K562 (cell line): ENCODE data around the gene PPP1R10. TPM values are rescaled to one million over a fixed set of nuclear protein-coding genes. Genes with fewer than 3 reads are reported as not detected.
A peak's percentile ranks its signal among the peaks of the same experiment; 100 is the strongest.

ENCODE experiments used
- ARID3A ChIP-seq: IDR thresholded peaks from 2 replicates; pipeline ENCODE4 v1.6.1; 2012; ENCODE audit warnings: low read depth, low read length, improper control_type of control experiment, borderline replicate concordance
- CEBPB ChIP-seq: fragments of 450-650 bp; IDR thresholded peaks from 2 replicates; pipeline ENCODE4 v1.6.1; 2016; ENCODE audit warnings: missing genetic modification characterization, missing compliant biosample characterization
- FOXA1 ChIP-seq: fragments of 450-650 bp; IDR thresholded peaks from 2 replicates; pipeline ENCODE4 v1.6.1; 2016; ENCODE audit warnings: mild to moderate bottlenecking, borderline replicate concordance
- GABPB1 ChIP-seq: sonication (generic); formaldehyde crosslinking; IDR thresholded peaks from 2 replicates; pipeline ENCODE4 v1.8.0; 2022; ENCODE audit warnings: mild to moderate bottlenecking, missing genetic modification reagents
- HDAC1 ChIP-seq, 2 experiments: fragments of 450-650 bp; IDR thresholded peaks; 2 replicates each; pipeline ENCODE4 v1.6.1; 2016 to 2017; ENCODE audit warnings: inconsistent platforms in 1 of 2, mild to moderate bottlenecking in 1 of 2, moderate library complexity in 1 of 2
- HMG20B ChIP-seq: fragments of 250-450 bp; sonication (Bioruptor Pico); IDR thresholded peaks from 2 replicates; pipeline ENCODE4 v1.5.0; 2021; ENCODE audit warnings: mild to moderate bottlenecking
- HNRNPLL ChIP-seq: fragments of 200-400 bp; formaldehyde crosslinking; IDR thresholded peaks from 2 replicates; pipeline ENCODE4 v1.6.1; 2017; ENCODE audit warnings: low read length, low read depth, mild to moderate bottlenecking; ENCODE audit not compliant: poor library complexity, severe bottlenecking
- KDM4B ChIP-seq, 2 experiments: fragments of 450-650 bp in 1 of 2; sonication (generic) in 1 of 2; IDR thresholded peaks; 2 replicates each; pipeline ENCODE4 v1.6.1; 2016 to 2017; ENCODE audit warnings: borderline replicate concordance in 2 of 2, antibody characterized with exemption in 1 of 2, low read depth in 1 of 2, mild to moderate bottlenecking in 1 of 2
- MTA1 ChIP-seq: fragments of 450-650 bp; IDR thresholded peaks from 2 replicates; pipeline ENCODE4 v1.6.1; 2017; ENCODE audit warnings: borderline replicate concordance
- NR3C1 ChIP-seq: sonication (generic); formaldehyde crosslinking; IDR thresholded peaks from 2 replicates; pipeline ENCODE4 v1.8.1; 2022; ENCODE audit warnings: missing genetic modification reagents
- PURB ChIP-seq: sonication (generic); formaldehyde crosslinking; IDR thresholded peaks from 2 replicates; pipeline ENCODE4 v1.9.0; 2021; ENCODE audit warnings: low read depth, mild to moderate bottlenecking, missing genetic modification reagents
- ZEB2 ChIP-seq: fragments of 450-650 bp; IDR thresholded peaks from 2 replicates; pipeline ENCODE4 v1.6.1; 2016
- ZNF224 ChIP-seq: sonication (generic); formaldehyde crosslinking; IDR thresholded peaks from 2 replicates; pipeline ENCODE4 v1.8.0; 2022; ENCODE audit warnings: mild to moderate bottlenecking, missing genetic modification reagents
- ZNF586 ChIP-seq: fragments of 450-650 bp; formaldehyde crosslinking; conservative IDR thresholded peaks from 2 replicates; pipeline ENCODE4 v1.4.0; 2020; ENCODE audit warnings: mild to moderate bottlenecking, moderate library complexity
- polyA plus RNA-seq, 8 experiments: library from polyadenylated mRNA; depleted of rRNA in 4 of 8; stranded (reverse) in 5 of 8; unstranded in 3 of 8; fragments of >200 nt; fragmentation: Nextera tagmentation in 2 of 8; fragmentation: Illumina TruSeq in 1 of 8; extraction: Ambion mirVana in 2 of 8; extraction: Trizol in 1 of 8; gene quantifications; 2 replicates each; pipeline versions ENCODE4 v1.2.1 to v1.2.3, GENCODE V29; 2011 to 2014; ENCODE audit warnings: inconsistent platforms in 1 of 8, missing spikeins in 1 of 8
- total RNA-seq, 7 experiments: library from RNA; depleted of rRNA in 6 of 7; stranded (reverse); fragments of >200 nt in 6 of 7; fragmentation: Illumina TruSeq in 2 of 7; extraction: Trizol in 2 of 7; gene quantifications; 2 replicates each; pipeline versions ENCODE4 v1.2.1 to v1.2.3, GENCODE V29; 2011 to 2021; ENCODE audit warnings: low replicate concordance in 1 of 7
- TF ChIP-seq, protein P1 (sequence below): fragments of 450-650 bp; IDR thresholded peaks from 2 replicates; pipeline ENCODE4 v1.6.1; 2016; ENCODE audit warnings: low read depth, mild to moderate bottlenecking, moderate library complexity
- TF ChIP-seq, protein P2 (sequence below): sonication (generic); formaldehyde crosslinking; IDR thresholded peaks from 2 replicates; pipeline ENCODE4 v1.8.0; 2023; ENCODE audit warnings: missing genetic modification reagents, mild to moderate bottlenecking, borderline replicate concordance
- TF ChIP-seq, protein P3 (sequence below): sonication (generic); formaldehyde crosslinking; IDR thresholded peaks from 2 replicates; pipeline ENCODE4 v1.5.0; 2020; ENCODE audit warnings: missing genetic modification reagents

PPP1R10 gene
- total and polyA plus RNA-seq, 9 of the 15 experiments (the other 6 are each of a cell fraction or from before 2014, with no cell fraction given) = 14.1 to 65.5 (median 32.6) TPM

DNA sequence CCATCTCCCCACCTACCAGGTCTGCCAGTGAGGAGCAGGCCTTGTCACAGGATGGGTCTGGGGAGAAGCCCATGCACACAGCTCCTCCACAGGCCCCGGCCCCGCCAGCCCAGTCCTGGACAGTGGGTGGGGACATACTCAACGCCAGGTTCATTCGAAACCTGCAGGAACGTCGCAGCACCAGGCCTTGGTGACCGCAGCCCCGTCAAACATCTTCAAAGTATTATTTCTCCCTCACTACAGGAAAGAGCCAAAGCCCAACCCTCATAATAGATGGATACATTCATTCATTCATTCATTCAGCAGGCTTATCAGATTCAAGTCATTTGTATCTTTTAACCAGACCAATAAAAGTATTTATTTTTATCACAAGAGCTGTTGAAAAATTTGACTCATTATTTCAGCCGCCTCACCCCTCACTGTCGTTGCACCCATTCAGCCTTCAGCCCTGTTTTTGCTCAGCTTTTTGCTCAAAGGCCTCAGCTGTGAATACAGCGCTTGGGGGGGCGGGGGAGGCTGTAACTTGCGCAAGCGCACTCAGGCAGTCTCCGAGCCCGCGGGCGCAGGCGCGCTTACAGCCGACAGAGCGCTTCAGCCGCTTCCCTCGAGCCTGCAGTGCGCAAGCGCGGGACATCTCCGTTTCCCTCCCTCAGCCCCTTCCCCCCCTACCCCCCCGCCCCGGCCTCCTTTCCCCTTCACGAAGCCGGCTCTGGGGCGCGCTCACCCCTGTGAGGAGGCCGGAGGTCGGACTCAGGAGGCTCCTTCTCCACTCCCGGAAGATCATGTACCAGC lies 29.6 kb upstream of the PPP1R10 start, which contains the start of gene C6orf136 (continued):
- TF ChIP-seq HMG20B = no peak
- 0 out of 2 replicates have a peak, but pooled peaks have one; percentile 52 for TF ChIP-seq ARID3A
- peak; percentile 85 for TF ChIP-seq CEBPB (tag)
- peak; percentile 63 for TF ChIP-seq HNRNPLL
- no peak for TF ChIP-seq FOXA1
- TF ChIP-seq PURB (CRISPR knock-in tag) = no peak
- no peak for TF ChIP-seq ZEB2
- TF ChIP-seq GABPB1 (CRISPR knock-in tag) = 0 out of 2 replicates have a peak, but pooled peaks have one; percentile 17
- TF ChIP-seq, protein P1, sequence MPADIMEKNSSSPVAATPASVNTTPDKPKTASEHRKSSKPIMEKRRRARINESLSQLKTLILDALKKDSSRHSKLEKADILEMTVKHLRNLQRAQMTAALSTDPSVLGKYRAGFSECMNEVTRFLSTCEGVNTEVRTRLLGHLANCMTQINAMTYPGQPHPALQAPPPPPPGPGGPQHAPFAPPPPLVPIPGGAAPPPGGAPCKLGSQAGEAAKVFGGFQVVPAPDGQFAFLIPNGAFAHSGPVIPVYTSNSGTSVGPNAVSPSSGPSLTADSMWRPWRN = no peak
- no peak for TF ChIP-seq ZNF586 (CRISPR knock-in tag)
- TF ChIP-seq, protein P2, sequence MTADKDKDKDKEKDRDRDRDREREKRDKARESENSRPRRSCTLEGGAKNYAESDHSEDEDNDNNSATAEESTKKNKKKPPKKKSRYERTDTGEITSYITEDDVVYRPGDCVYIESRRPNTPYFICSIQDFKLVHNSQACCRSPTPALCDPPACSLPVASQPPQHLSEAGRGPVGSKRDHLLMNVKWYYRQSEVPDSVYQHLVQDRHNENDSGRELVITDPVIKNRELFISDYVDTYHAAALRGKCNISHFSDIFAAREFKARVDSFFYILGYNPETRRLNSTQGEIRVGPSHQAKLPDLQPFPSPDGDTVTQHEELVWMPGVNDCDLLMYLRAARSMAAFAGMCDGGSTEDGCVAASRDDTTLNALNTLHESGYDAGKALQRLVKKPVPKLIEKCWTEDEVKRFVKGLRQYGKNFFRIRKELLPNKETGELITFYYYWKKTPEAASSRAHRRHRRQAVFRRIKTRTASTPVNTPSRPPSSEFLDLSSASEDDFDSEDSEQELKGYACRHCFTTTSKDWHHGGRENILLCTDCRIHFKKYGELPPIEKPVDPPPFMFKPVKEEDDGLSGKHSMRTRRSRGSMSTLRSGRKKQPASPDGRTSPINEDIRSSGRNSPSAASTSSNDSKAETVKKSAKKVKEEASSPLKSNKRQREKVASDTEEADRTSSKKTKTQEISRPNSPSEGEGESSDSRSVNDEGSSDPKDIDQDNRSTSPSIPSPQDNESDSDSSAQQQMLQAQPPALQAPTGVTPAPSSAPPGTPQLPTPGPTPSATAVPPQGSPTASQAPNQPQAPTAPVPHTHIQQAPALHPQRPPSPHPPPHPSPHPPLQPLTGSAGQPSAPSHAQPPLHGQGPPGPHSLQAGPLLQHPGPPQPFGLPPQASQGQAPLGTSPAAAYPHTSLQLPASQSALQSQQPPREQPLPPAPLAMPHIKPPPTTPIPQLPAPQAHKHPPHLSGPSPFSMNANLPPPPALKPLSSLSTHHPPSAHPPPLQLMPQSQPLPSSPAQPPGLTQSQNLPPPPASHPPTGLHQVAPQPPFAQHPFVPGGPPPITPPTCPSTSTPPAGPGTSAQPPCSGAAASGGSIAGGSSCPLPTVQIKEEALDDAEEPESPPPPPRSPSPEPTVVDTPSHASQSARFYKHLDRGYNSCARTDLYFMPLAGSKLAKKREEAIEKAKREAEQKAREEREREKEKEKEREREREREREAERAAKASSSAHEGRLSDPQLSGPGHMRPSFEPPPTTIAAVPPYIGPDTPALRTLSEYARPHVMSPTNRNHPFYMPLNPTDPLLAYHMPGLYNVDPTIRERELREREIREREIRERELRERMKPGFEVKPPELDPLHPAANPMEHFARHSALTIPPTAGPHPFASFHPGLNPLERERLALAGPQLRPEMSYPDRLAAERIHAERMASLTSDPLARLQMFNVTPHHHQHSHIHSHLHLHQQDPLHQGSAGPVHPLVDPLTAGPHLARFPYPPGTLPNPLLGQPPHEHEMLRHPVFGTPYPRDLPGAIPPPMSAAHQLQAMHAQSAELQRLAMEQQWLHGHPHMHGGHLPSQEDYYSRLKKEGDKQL (CRISPR knock-in tag) = no peak
- peak in 1 of 2 experiments; percentile 8; a peak in 1 of 4 replicates for TF ChIP-seq HDAC1 (IDR thresholded peaks at IDR 0.05)
- TF ChIP-seq, protein P3, sequence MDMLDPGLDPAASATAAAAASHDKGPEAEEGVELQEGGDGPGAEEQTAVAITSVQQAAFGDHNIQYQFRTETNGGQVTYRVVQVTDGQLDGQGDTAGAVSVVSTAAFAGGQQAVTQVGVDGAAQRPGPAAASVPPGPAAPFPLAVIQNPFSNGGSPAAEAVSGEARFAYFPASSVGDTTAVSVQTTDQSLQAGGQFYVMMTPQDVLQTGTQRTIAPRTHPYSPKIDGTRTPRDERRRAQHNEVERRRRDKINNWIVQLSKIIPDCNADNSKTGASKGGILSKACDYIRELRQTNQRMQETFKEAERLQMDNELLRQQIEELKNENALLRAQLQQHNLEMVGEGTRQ (CRISPR knock-in tag) = no peak
- no peak for TF ChIP-seq KDM4B (IDR thresholded peaks at IDR 0.05; ENCODE audit: borderline replicate concordance in 2 of 2, low read depth in 1 of 2)
- no peak for TF ChIP-seq ZNF224 (CRISPR knock-in tag)
- no peak for TF ChIP-seq MTA1
- TF ChIP-seq NR3C1 (CRISPR knock-in tag) = no peak
